ENCODE measurements around the gene PLAU. TPM values are rescaled to one million over a fixed set of nuclear protein-coding genes. Genes with fewer than 3 reads are reported as not detected.

The PLAU gene
- total and polyA plus RNA-seq, 9 of the 15 experiments (the other 6 are each of a cell fraction or from before 2014, with no cell fraction given) = 2.1 to 16.9 (median 3.3) TPM

GRCh38 chr10:73956476-73957359 lies 45.8 kb downstream of the PLAU start (continued):
- TF ChIP-seq ARID4B (CRISPR knock-in tag; IDR thresholded peaks at IDR 0.05) (no peak), ZNF584 (CRISPR knock-in tag; IDR thresholded peaks at IDR 0.05; ENCODE audit: low read depth) (peak; percentile 73; the same call in 1 of the 2 replicates), NR1H2 (CRISPR knock-in tag; IDR thresholded peaks at IDR 0.05) (no peak), ZNF407 (IDR thresholded peaks at IDR 0.05; ENCODE audit: low read depth) (no peak), ZNF134 (CRISPR knock-in tag; conservative IDR thresholded peaks at IDR 0.05) (no peak), RERE (CRISPR knock-in tag; IDR thresholded peaks at IDR 0.05; ENCODE audit: borderline replicate concordance) (0 out of 2 replicates have a peak, but pooled peaks have one; percentile 62), ZBED1 (IDR thresholded peaks at IDR 0.05) (no peak), SMAD4 (CRISPR knock-in tag; conservative IDR thresholded peaks at IDR 0.05) (peak; percentile 23; the same call in 1 of the 2 replicates)

Measured in K562 (cell line).